GM23338 (cell line): ENCODE results near the gene NECTIN2. TPM values are rescaled to one million over a fixed set of nuclear protein-coding genes. Genes with fewer than 3 reads are reported as not detected.
"Not testable (repeated sequence)": the region's sequence is repeated elsewhere in the genome, so short reads cannot be mapped to it uniquely, and the experiment has no call there.

Experiments
- ATAC-seq: fragments of 200-7000 bp; cut with Tn5 transposase; 3 replicates; pipeline ENCODE4 v1.9.1; 2020
- DNase-seq: peaks from one replicate; pipeline ENCODE4 v3.0.0-alpha.2; 2015; ENCODE audit warnings: low spot score
- H2AFZ ChIP-seq: fragments of 200-600 bp; sonication (generic); 2 replicates; pipeline ENCODE4 v1.8.0; 2016; ENCODE audit warnings: antibody characterized with exemption, mild to moderate bottlenecking, moderate library complexity
- H3F3A ChIP-seq: fragments of 200-600 bp; sonication (generic); replicated peaks from 2 replicates; pipeline ENCODE4 v1.8.0; 2017; ENCODE audit warnings: antibody characterized with exemption, mixed run types, low read depth
- H3K27ac ChIP-seq: fragments of 200-600 bp; sonication (generic); 2 replicates; pipeline ENCODE4 v1.6.1; 2016; ENCODE audit warnings: low read depth
- H3K27me3 ChIP-seq: fragments of 200-600 bp; sonication (generic); 2 replicates; pipeline ENCODE4 v1.8.0; 2016; ENCODE audit warnings: mild to moderate bottlenecking, mixed run types, moderate library complexity; ENCODE audit not compliant: insufficient read depth
- H3K36me3 ChIP-seq: fragments of 200-600 bp; sonication (generic); 2 replicates; pipeline ENCODE4 v1.8.0; 2016; ENCODE audit warnings: mild to moderate bottlenecking; ENCODE audit not compliant: insufficient read depth
- H3K4me1 ChIP-seq: fragments of 200-600 bp; sonication (generic); 2 replicates; pipeline ENCODE4 v1.8.0; 2016; ENCODE audit warnings: mild to moderate bottlenecking, moderate library complexity; ENCODE audit not compliant: insufficient read depth
- H3K4me2 ChIP-seq: fragments of 200-600 bp; sonication (generic); 2 replicates; pipeline ENCODE4 v1.7.1; 2017; ENCODE audit warnings: mixed run types
- H3K4me3 ChIP-seq: fragments of 200-600 bp; sonication (generic); 2 replicates; pipeline ENCODE4 v1.6.1; 2016; ENCODE audit warnings: mixed run types
- H3K79me2 ChIP-seq: fragments of 200-600 bp; sonication (generic); replicated peaks from 2 replicates; pipeline ENCODE4 v1.8.0; 2017; ENCODE audit warnings: mild to moderate bottlenecking; ENCODE audit not compliant: insufficient read depth
- H3K9me2 ChIP-seq: fragments of 200-600 bp; sonication (generic); 2 replicates; pipeline ENCODE4 v1.8.0; 2017; ENCODE audit not compliant: insufficient read depth
- H4K20me1 ChIP-seq: fragments of 200-600 bp; sonication (generic); replicated peaks from 2 replicates; pipeline ENCODE4 v1.8.0; 2017; ENCODE audit warnings: mild to moderate bottlenecking; ENCODE audit not compliant: insufficient read depth
- H3K27ac Mint-ChIP-seq: 2 replicates; pipeline ENCODE4 v1.8.0; 2020; ENCODE audit warnings: inconsistent platforms, mild to moderate bottlenecking, moderate library complexity, mixed read lengths
- H3K27me3 Mint-ChIP-seq: 3 replicates; pipeline ENCODE4 v1.8.0; 2022; ENCODE audit warnings: low read depth, mild to moderate bottlenecking, moderate library complexity, mixed read lengths, inconsistent platforms; ENCODE audit not compliant: insufficient read depth, poor library complexity
- H3K36me3 Mint-ChIP-seq: 3 replicates; pipeline ENCODE4 v1.8.0; 2021; ENCODE audit warnings: low read depth, mild to moderate bottlenecking, inconsistent platforms, moderate library complexity, mixed read lengths
- H3K4me1 Mint-ChIP-seq: 3 replicates; pipeline ENCODE4 v1.8.0; 2020; ENCODE audit warnings: mild to moderate bottlenecking, inconsistent platforms, mixed read lengths
- H3K4me3 Mint-ChIP-seq: 3 replicates; pipeline ENCODE4 v1.8.0; 2021; ENCODE audit warnings: moderate library complexity, mild to moderate bottlenecking, inconsistent platforms, mixed read lengths
- H3K9me3 Mint-ChIP-seq: 3 replicates; pipeline ENCODE4 v1.8.0; 2020; ENCODE audit warnings: moderate library complexity, mild to moderate bottlenecking, inconsistent platforms, mixed read lengths
- CREB1 ChIP-seq: fragments of 250-450 bp; sonication (Bioruptor Pico); IDR thresholded peaks from 2 replicates; pipeline ENCODE4 v1.5.0; 2020; ENCODE audit warnings: low read depth, mild to moderate bottlenecking, moderate library complexity
- CTCF ChIP-seq, 2 experiments: fragments of 200-600 bp in 1 of 2; sonication (generic) in 1 of 2; conservative IDR thresholded peaks; 2 replicates each; pipeline versions ENCODE4 v1.5.1 to v1.6.1; 2016 to 2017; ENCODE audit warnings: antibody characterized with exemption in 2 of 2, low read depth in 2 of 2, mild to moderate bottlenecking in 2 of 2, moderate library complexity in 1 of 2
- ETS1 ChIP-seq: IDR thresholded peaks from 2 replicates; pipeline ENCODE4 v1.6.1; 2016; ENCODE audit warnings: antibody characterized with exemption
- EZH2 ChIP-seq: fragments of 200-600 bp; sonication (generic); IDR thresholded peaks from one replicate; pipeline ENCODE4 v1.8.0; 2017; ENCODE audit warnings: antibody characterized with exemption, mild to moderate bottlenecking, low read depth; ENCODE audit not compliant: unreplicated experiment
- JUNB ChIP-seq: IDR thresholded peaks from one replicate; pipeline ENCODE4 v1.6.1; 2016; ENCODE audit warnings: antibody characterized with exemption; ENCODE audit not compliant: unreplicated experiment
- NANOG ChIP-seq: IDR thresholded peaks from 2 replicates; pipeline ENCODE4 v1.6.1; 2016; ENCODE audit warnings: antibody characterized with exemption, borderline replicate concordance
- POLR2AphosphoS5 ChIP-seq: IDR thresholded peaks from 2 replicates; pipeline ENCODE4 v1.6.1; 2016; ENCODE audit warnings: antibody characterized with exemption, low read depth
- REST ChIP-seq: IDR thresholded peaks from one replicate; pipeline ENCODE4 v1.6.1; 2018; ENCODE audit warnings: antibody characterized with exemption; ENCODE audit not compliant: unreplicated experiment
- STAT1 ChIP-seq: IDR thresholded peaks from one replicate; pipeline ENCODE4 v1.6.1; 2016; ENCODE audit warnings: antibody characterized with exemption; ENCODE audit not compliant: unreplicated experiment
- ZNF114 ChIP-seq: fragments of 250-450 bp; sonication (Bioruptor Pico); IDR thresholded peaks from 2 replicates; pipeline ENCODE4 v1.5.0; 2020; ENCODE audit warnings: mild to moderate bottlenecking, moderate library complexity
- polyA plus RNA-seq: library from polyadenylated mRNA; unstranded; fragments of >200 nt; fragmentation: Nextera tagmentation; extraction: Ambion mirVana; gene quantifications from 2 replicates; pipeline ENCODE4 v1.2.1, GENCODE V29; 2016
- total RNA-seq: library from RNA; depleted of rRNA; stranded (reverse); fragments of >200 nt; shearing (Covaris generic); gene quantifications from 2 replicates; pipeline ENCODE4 v1.2.3, GENCODE V29; 2014

The NECTIN2 gene
- total and polyA plus RNA-seq, 2 experiments from 2014 or later = 109 to 230 TPM

- H3K27me3 ChIP-seq, H3F3A ChIP-seq, H3K9me3 Mint-ChIP-seq, H4K20me1 ChIP-seq, H3K36me3 ChIP-seq, H3K9me2 ChIP-seq, ATAC-seq, H3K79me2 ChIP-seq: not testable (repeated sequence)
- H3K4me1 ChIP-seq = peaks cover 22% of the 10 kb centered on the region
- peak overlapping the region; percentile 87 for H2AFZ ChIP-seq
- Mint-ChIP-seq H3K36me3 (peaks cover 12% of the 10 kb centered on the region), H3K4me1 (peaks cover 34% of the 10 kb centered on the region), H3K27me3 (peaks cover 19% of the 10 kb centered on the region), H3K27ac (peak overlapping the region; percentile 99), H3K4me3 (peak overlapping the region; percentile 89)
- peak overlapping the region; percentile 90 for H3K4me2 ChIP-seq
- DNase-seq = peak; percentile 49
- peak overlapping the region; percentile 74 for H3K4me3 ChIP-seq
- peak overlapping the region; percentile 95; the same call in 1 of the 2 replicates for H3K27ac ChIP-seq
Observed at GRCh38 chr19:44913512-44914432, 67.7 kb downstream of the NECTIN2 start.

- not testable (repeated sequence) for H3K9me2 ChIP-seq, H3K27me3 ChIP-seq, H4K20me1 ChIP-seq, H3K36me3 Mint-ChIP-seq, H3K9me3 Mint-ChIP-seq, H3K36me3 ChIP-seq, H3K79me2 ChIP-seq, H3F3A ChIP-seq
- H3K27ac ChIP-seq = peak within 1 kb of the TSS; percentile 95
- DNase-seq (peak; percentile 95), ATAC-seq (peak; percentile 89)
- Mint-ChIP-seq H3K27me3 (peaks cover 15% of the 10 kb centered on the region), H3K27ac (peak within 1 kb of the TSS; percentile 99), H3K4me1 (peaks cover 34% of the 10 kb centered on the region), H3K4me3 (peak within 1 kb of the TSS; percentile 89)
- H3K4me2 ChIP-seq = peak within 1 kb of the TSS; percentile 90
- TF ChIP-seq CREB1 (CRISPR knock-in tag) = peak; percentile 95
- peak; percentile 64 for TF ChIP-seq POLR2AphosphoS5
- H3K4me1 ChIP-seq = peaks cover 22% of the 10 kb centered on the region
- peak within 1 kb of the TSS; percentile 87 for H2AFZ ChIP-seq
- peak within 1 kb of the TSS; percentile 74 for H3K4me3 ChIP-seq
Observed at GRCh38 chr19:44914433-44915206, 68.5 kb downstream of the NECTIN2 start, which contains the start of gene APOC1. Gene APOC1, plus strand, starts transcription at chr19:44914608. Its CDS starts 284 bp downstream, at chr19:44914892.

- Mint-ChIP-seq H3K9me3 (peaks cover 3% of the 10 kb centered on the region; the same call in 1 of the 3 replicates), H3K27ac (no peak overlapping the region)
- DNase-seq = no peak
- TF ChIP-seq REST (no peak), CTCF (conservative IDR thresholded peaks at IDR 0.05; ENCODE audit: low read depth in 2 of 2) (no peak), EZH2 (no peak), ZNF114 (CRISPR knock-in tag) (no peak), NANOG (no peak), ETS1 (no peak), JUNB (no peak), STAT1 (no peak), CREB1 (CRISPR knock-in tag) (no peak)
Observed at GRCh38 chr19:44924243-44924725, 78.2 kb downstream of the NECTIN2 start.

More at GRCh38 chr19:44924243-44924725, 78.2 kb downstream of the NECTIN2 start:
- ATAC-seq = no peak
- no peaks in the 10 kb centered on the region for H3K27me3 ChIP-seq
- H3K4me1 ChIP-seq = peaks cover 10% of the 10 kb centered on the region; the same call in 1 of the 2 replicates
- no peak overlapping the region for H3K4me3 ChIP-seq
- Mint-ChIP-seq H3K4me1 (peaks cover 19% of the 10 kb centered on the region), H3K36me3 (no peaks in the 10 kb centered on the region; the same call in 2 of the 3 replicates), H3K4me3 (no peak overlapping the region), H3K27me3 (peaks cover 19% of the 10 kb centered on the region)
- no peaks in the 10 kb centered on the region for H3K9me2 ChIP-seq
- no peaks in the 10 kb centered on the region; the same call in 1 of the 2 replicates for H3K36me3 ChIP-seq
- H2AFZ ChIP-seq = 0 out of 2 replicates have a peak overlapping the region, but pooled peaks have one; percentile 28
- no peaks in the 10 kb centered on the region for H3K79me2 ChIP-seq
- no peak overlapping the region for H3K27ac ChIP-seq
- H3F3A ChIP-seq = no peaks in the 10 kb centered on the region
- no peak overlapping the region for H3K4me2 ChIP-seq
- no peaks in the 10 kb centered on the region for H4K20me1 ChIP-seq
